GM19239 (cell line): Measurements from ENCODE around the gene ADRA1B.

Experiments used
- DNase-seq: peaks from one replicate; pipeline ENCODE4 v3.0.0; 2011; ENCODE audit warnings: low spot score; ENCODE audit not compliant: insufficient read length
- FAIRE-seq: peaks from 2 replicates; lab custom pipeline; 2011; peaks lifted over from hg19 to GRCh38; lab: Jason Lieb, UNC

The ADRA1B gene

GRCh38 chr5:159916841-159917761 lies 819 bp downstream of the ADRA1B start:
- no peak for FAIRE-seq
- DNase-seq: no peak

GRCh38 chr5:159917994-159918393 lies 1.7 kb downstream of the ADRA1B start:
- no peak for DNase-seq
- FAIRE-seq: no peak

GRCh38 chr5:159921721-159922120 lies 5.4 kb downstream of the ADRA1B start:
- FAIRE-seq (no peak), DNase-seq (no peak)

GRCh38 chr5:159923008-159923407 lies 6.7 kb downstream of the ADRA1B start:
- no peak for DNase-seq
- no peak for FAIRE-seq

- DNase-seq (no peak), FAIRE-seq (no peak)
These were observed 12.0 kb downstream of the ADRA1B start for GRCh38 chr5:159928122-159928909.

- DNase-seq (no peak), FAIRE-seq (no peak)
These were observed 12.9 kb downstream of the ADRA1B start for GRCh38 chr5:159929176-159929575.

GRCh38 chr5:159933531-159934485 lies 17.5 kb downstream of the ADRA1B start:
- DNase-seq: no peak
- no peak for FAIRE-seq

GRCh38 chr5:159935946-159936345 lies 19.7 kb downstream of the ADRA1B start:
- DNase-seq (no peak), FAIRE-seq (no peak)

- DNase-seq (no peak), FAIRE-seq (no peak)
These were observed 20.5 kb downstream of the ADRA1B start for GRCh38 chr5:159936686-159937329.

- no peak for DNase-seq
- FAIRE-seq: no peak
These were observed 21.3 kb downstream of the ADRA1B start for GRCh38 chr5:159937580-159937979.

- FAIRE-seq: no peak
These were observed 27.0 kb downstream of the ADRA1B start for GRCh38 chr5:159943326-159943725.

GRCh38 chr5:159944056-159944600 lies 27.8 kb downstream of the ADRA1B start:
- no peak for DNase-seq
- no peak for FAIRE-seq

More at GRCh38 chr5:159943326-159943725, 27.0 kb downstream of the ADRA1B start:
- DNase-seq: no peak

GRCh38 chr5:159945359-159945758 lies 29.1 kb downstream of the ADRA1B start:
- FAIRE-seq (no peak), DNase-seq (no peak)

GRCh38 chr5:159947708-159948358 lies 31.6 kb downstream of the ADRA1B start:
- DNase-seq: no peak
- no peak for FAIRE-seq

GRCh38 chr5:159951387-159951786 lies 35.1 kb downstream of the ADRA1B start:
- DNase-seq: no peak
- no peak for FAIRE-seq

GRCh38 chr5:159951834-159952233 lies 35.6 kb downstream of the ADRA1B start:
- FAIRE-seq (no peak), DNase-seq (no peak)

- DNase-seq (no peak), FAIRE-seq (no peak)
These were observed 37.3 kb downstream of the ADRA1B start for GRCh38 chr5:159953609-159954008.

GRCh38 chr5:159955056-159955624 lies 38.9 kb downstream of the ADRA1B start:
- no peak for FAIRE-seq

More at GRCh38 chr5:159955056-159955624, 38.9 kb downstream of the ADRA1B start:
- no peak for DNase-seq
